H9 (cell line): Measurements from ENCODE around the gene RNF41. TPM values are rescaled to one million over a fixed set of nuclear protein-coding genes. Genes with fewer than 3 reads are reported as not detected.

Experiments
- DNase-seq: peaks from one replicate; pipeline ENCODE4 v3.0.0-alpha.2; 2017
- H2AFZ ChIP-seq: one replicate; pipeline ENCODE4 v1.6.1; 2013; ENCODE audit warnings: mild to moderate bottlenecking, low read length, control low read depth, moderate library complexity
- H2AK5ac ChIP-seq: 2 replicates; pipeline ENCODE4 v1.6.1; 2013; ENCODE audit warnings: low read length, control low read depth, mixed read lengths; ENCODE audit not compliant: insufficient read length
- H2BK120ac ChIP-seq: one replicate; pipeline ENCODE4 v1.6.1; 2013; ENCODE audit warnings: low read depth, mild to moderate bottlenecking, low read length, control low read depth, inconsistent platforms; ENCODE audit not compliant: poor library complexity, severe bottlenecking
- H2BK12ac ChIP-seq: 2 replicates; pipeline ENCODE4 v1.6.1; 2013; ENCODE audit warnings: low read length, control low read depth, mixed read lengths, low read depth; ENCODE audit not compliant: insufficient read length
- H2BK15ac ChIP-seq: 2 replicates; pipeline ENCODE4 v1.6.1; 2013; ENCODE audit warnings: low read depth, low read length, control low read depth
- H2BK20ac ChIP-seq: one replicate; pipeline ENCODE4 v1.6.1; 2013; ENCODE audit warnings: low read depth, mild to moderate bottlenecking, low read length, control low read depth, inconsistent platforms; ENCODE audit not compliant: poor library complexity, severe bottlenecking
- H2BK5ac ChIP-seq: 2 replicates; pipeline ENCODE4 v1.6.1; 2013; ENCODE audit warnings: low read length, control low read depth, mixed read lengths; ENCODE audit not compliant: insufficient read length
- H3K14ac ChIP-seq: 2 replicates; pipeline ENCODE4 v1.6.1; 2013; ENCODE audit warnings: low read length, control low read depth; ENCODE audit not compliant: insufficient read depth
- H3K18ac ChIP-seq: 2 replicates; pipeline ENCODE4 v1.6.1; 2013; ENCODE audit warnings: low read depth, mild to moderate bottlenecking, mixed read lengths, low read length, control low read depth; ENCODE audit not compliant: insufficient read length
- H3K23ac ChIP-seq: 2 replicates; pipeline ENCODE4 v1.6.1; 2013; ENCODE audit warnings: low read length, control low read depth, mixed read lengths, low read depth; ENCODE audit not compliant: insufficient read length
- H3K23me2 ChIP-seq: 2 replicates; pipeline ENCODE4 v1.6.1; 2013; ENCODE audit warnings: low read depth, mild to moderate bottlenecking, mixed read lengths, low read length, control low read depth; ENCODE audit not compliant: insufficient read length, poor library complexity, severe bottlenecking
- H3K27ac ChIP-seq: 2 replicates; pipeline ENCODE4 v1.5.1; 2013; ENCODE audit warnings: low read length, control low read depth, mixed read lengths, low read depth; ENCODE audit not compliant: insufficient read length
- H3K27me3 ChIP-seq: 2 replicates; pipeline ENCODE4 v1.6.1; 2013; ENCODE audit warnings: low read length, control low read depth, inconsistent platforms; ENCODE audit not compliant: insufficient read depth
- H3K4ac ChIP-seq: 2 replicates; pipeline ENCODE4 v1.6.1; 2013; ENCODE audit warnings: low read depth, mild to moderate bottlenecking, control low read depth, inconsistent platforms, low read length, moderate library complexity
- H3K4me1 ChIP-seq: 2 replicates; pipeline ENCODE4 v1.6.1; 2013; ENCODE audit warnings: low read length, control low read depth, inconsistent platforms; ENCODE audit not compliant: insufficient read depth
- H3K4me2 ChIP-seq: 2 replicates; pipeline ENCODE4 v1.6.1; 2013; ENCODE audit warnings: low read length, control low read depth, mixed read lengths; ENCODE audit not compliant: insufficient read length, insufficient read depth
- H3K56ac ChIP-seq: 2 replicates; pipeline ENCODE4 v1.6.1; 2013; ENCODE audit warnings: low read depth, mild to moderate bottlenecking, mixed read lengths, low read length, control low read depth; ENCODE audit not compliant: insufficient read length
- H3K79me1 ChIP-seq: 2 replicates; pipeline ENCODE4 v1.6.1; 2013; ENCODE audit warnings: low read depth, mild to moderate bottlenecking, moderate library complexity, low read length, control low read depth, inconsistent platforms; ENCODE audit not compliant: insufficient read depth, poor library complexity, severe bottlenecking
- H3K79me2 ChIP-seq: 2 replicates; pipeline ENCODE4 v1.6.1; 2013; ENCODE audit warnings: low read length, control low read depth, inconsistent platforms; ENCODE audit not compliant: insufficient read depth
- H3K9ac ChIP-seq: 2 replicates; pipeline ENCODE4 v1.6.1; 2013; ENCODE audit warnings: low read length, control low read depth, mixed read lengths; ENCODE audit not compliant: insufficient read length; ENCODE audit errors: extremely low read depth
- H3K9me3 ChIP-seq: one replicate; pipeline ENCODE4 v1.6.1; 2013; ENCODE audit warnings: low read depth, low read length, inconsistent platforms; ENCODE audit not compliant: control insufficient read depth
- H3T11ph ChIP-seq: one replicate; pipeline ENCODE4 v1.6.1; 2013; ENCODE audit warnings: mild to moderate bottlenecking, low read length, control low read depth, inconsistent platforms
- H4K20me1 ChIP-seq: one replicate; pipeline ENCODE4 v1.6.1; 2013; ENCODE audit not compliant: control insufficient read depth, insufficient read length, insufficient read depth
- H4K5ac ChIP-seq: 2 replicates; pipeline ENCODE4 v1.6.1; 2013; ENCODE audit warnings: low read depth, mild to moderate bottlenecking, mixed read lengths, low read length, control low read depth; ENCODE audit not compliant: insufficient read length
- H4K8ac ChIP-seq: replicated peaks from 2 replicates; pipeline ENCODE4 v1.6.1; 2013; ENCODE audit warnings: low read length, control low read depth, mixed read lengths, low read depth; ENCODE audit not compliant: insufficient read length
- H4K91ac ChIP-seq: 2 replicates; pipeline ENCODE4 v1.6.1; 2013; ENCODE audit warnings: low read depth, mild to moderate bottlenecking, moderate library complexity, mixed read lengths, low read length, control low read depth; ENCODE audit not compliant: insufficient read length
- H3K27ac Mint-ChIP-seq, 3 experiments: 2 replicates in 2 of 3; 3 replicates in 1 of 3; pipeline ENCODE4 v1.8.0; 2020 to 2021; ENCODE audit warnings: mixed read lengths in 3 of 3, mild to moderate bottlenecking in 1 of 3, moderate library complexity in 1 of 3
- H3K27me3 Mint-ChIP-seq: 2 replicates; pipeline ENCODE4 v1.8.0; 2021; ENCODE audit warnings: low read depth, mild to moderate bottlenecking, moderate library complexity, mixed read lengths
- H3K36me3 Mint-ChIP-seq, 3 experiments: 2 replicates in 2 of 3; 3 replicates in 1 of 3; pipeline ENCODE4 v1.8.0; 2020 to 2021; ENCODE audit warnings: low read depth in 3 of 3, mixed read lengths in 3 of 3; ENCODE audit not compliant: insufficient read depth in 1 of 3
- H3K4me1 Mint-ChIP-seq, 2 experiments: 2 replicates each; pipeline ENCODE4 v1.8.0; 2020; ENCODE audit warnings: mixed read lengths in 2 of 2
- H3K4me3 Mint-ChIP-seq, 2 experiments: 2 replicates in 1 of 2; 3 replicates in 1 of 2; pipeline ENCODE4 v1.8.0; 2020 to 2021; ENCODE audit warnings: mild to moderate bottlenecking in 2 of 2, mixed read lengths in 2 of 2, moderate library complexity in 1 of 2
- H3K9me3 Mint-ChIP-seq, 2 experiments: 2 replicates in 1 of 2; 3 replicates in 1 of 2; pipeline ENCODE4 v1.8.0; 2020; ENCODE audit warnings: mild to moderate bottlenecking in 2 of 2, mixed read lengths in 2 of 2, moderate library complexity in 1 of 2
- WGBS: extraction: QIAGEN DNeasy Blood & Tissue Kit; methylation state at CpG from one replicate; pipeline ENCODE4 v1.1.7; 2013; ENCODE audit warnings: missing lambda C conversion rate, low lambda C conversion rate, mixed read lengths; ENCODE audit not compliant: insufficient read length; ENCODE audit errors: extremely low coverage; 5-methylcytosine and 5-hydroxymethylcytosine counted together
- total RNA-seq: library from RNA; stranded (reverse); gene quantifications from 2 replicates; pipeline ENCODE4 v1.2.1, GENCODE V29; 2021
- TF ChIP-seq, protein P1 (sequence below): fragments of 200-600 bp; sonication (generic); conservative IDR thresholded peaks from 3 replicates; pipeline ENCODE4 v1.8.0; 2021; ENCODE audit warnings: antibody characterized with exemption, mild to moderate bottlenecking

The RNF41 gene
- total RNA-seq, 1 experiment from 2014 or later, result 60.8 TPM

DNA sequence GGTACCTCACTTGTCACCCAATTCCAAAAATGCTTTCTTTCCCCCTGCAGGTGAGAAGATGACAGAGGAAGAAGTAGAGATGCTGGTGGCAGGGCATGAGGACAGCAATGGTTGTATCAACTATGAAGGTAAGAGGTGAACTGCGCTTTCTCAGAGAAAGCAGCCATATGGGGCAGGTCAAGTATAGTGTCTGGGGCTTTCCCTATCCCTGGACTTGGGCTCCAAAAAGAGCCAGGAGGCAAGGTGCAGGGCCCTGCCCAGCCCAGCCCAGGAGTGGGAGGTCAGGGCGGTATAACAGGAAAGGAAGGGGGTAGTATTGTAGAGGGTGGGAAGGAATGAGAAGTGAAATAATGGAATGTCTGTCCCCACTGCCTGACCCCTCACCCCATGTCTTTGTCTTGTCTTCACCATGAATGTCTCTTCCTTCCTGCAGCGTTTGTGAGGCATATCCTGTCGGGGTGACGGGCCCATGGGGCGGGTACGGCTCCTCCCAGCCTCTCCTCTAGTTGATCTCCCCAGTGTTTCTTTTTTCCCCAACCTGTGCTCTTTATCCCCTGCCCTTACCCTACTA lies 61.4 kb downstream of the RNF41 start:
- H3K79me1 ChIP-seq, result peaks cover 2% of the 10 kb centered on the region
- Mint-ChIP-seq H3K36me3 (peaks cover 64 to 82% (median 72%) of the 10 kb centered on the region in 3 experiments), H3K4me1 (peaks cover 46 to 64% of the 10 kb centered on the region in 2 experiments), H3K27me3 (peaks cover 10% of the 10 kb centered on the region; the same call in 1 of the 2 replicates), H3K9me3 (peaks cover 0 to 4% of the 10 kb centered on the region in 2 experiments; a peak in 3 of 5 replicates), H3K4me3 (peak overlapping the region; percentile 93 to 96), H3K27ac (peak overlapping the region in 2 of 3 experiments; percentile 96 to 97; a peak in 4 of 7 replicates)
- no peak overlapping the region for H2BK15ac ChIP-seq
- no peak overlapping the region for H3K14ac ChIP-seq
- H3K18ac ChIP-seq, result no peak overlapping the region
- WGBS, result no CpG with 5 or more reads among the region's 7 CpGs
- H2BK12ac ChIP-seq, result no peak overlapping the region
- no peak overlapping the region for H4K91ac ChIP-seq
- H4K5ac ChIP-seq, result no peak overlapping the region
- no peaks in the 10 kb centered on the region for H3K27me3 ChIP-seq
- H4K8ac ChIP-seq, result no peak overlapping the region
- no peak overlapping the region for H2BK120ac ChIP-seq
- H3K4ac ChIP-seq, result no peak overlapping the region
- no peak overlapping the region for H3T11ph ChIP-seq
- H3K56ac ChIP-seq, result no peak overlapping the region
- H3K23me2 ChIP-seq, result peaks cover 15% of the 10 kb centered on the region
- H3K27ac ChIP-seq, result no peak overlapping the region
- peaks cover 3% of the 10 kb centered on the region; the same call in 1 of the 2 replicates for H3K79me2 ChIP-seq
- peak overlapping the region; percentile 80 for H3K4me2 ChIP-seq
- H2BK5ac ChIP-seq, result no peak overlapping the region
- H2AFZ ChIP-seq, result no peak overlapping the region
- H3K23ac ChIP-seq, result no peak overlapping the region
- no peaks in the 10 kb centered on the region for H4K20me1 ChIP-seq
- no peak for DNase-seq
- TF ChIP-seq, protein P1, sequence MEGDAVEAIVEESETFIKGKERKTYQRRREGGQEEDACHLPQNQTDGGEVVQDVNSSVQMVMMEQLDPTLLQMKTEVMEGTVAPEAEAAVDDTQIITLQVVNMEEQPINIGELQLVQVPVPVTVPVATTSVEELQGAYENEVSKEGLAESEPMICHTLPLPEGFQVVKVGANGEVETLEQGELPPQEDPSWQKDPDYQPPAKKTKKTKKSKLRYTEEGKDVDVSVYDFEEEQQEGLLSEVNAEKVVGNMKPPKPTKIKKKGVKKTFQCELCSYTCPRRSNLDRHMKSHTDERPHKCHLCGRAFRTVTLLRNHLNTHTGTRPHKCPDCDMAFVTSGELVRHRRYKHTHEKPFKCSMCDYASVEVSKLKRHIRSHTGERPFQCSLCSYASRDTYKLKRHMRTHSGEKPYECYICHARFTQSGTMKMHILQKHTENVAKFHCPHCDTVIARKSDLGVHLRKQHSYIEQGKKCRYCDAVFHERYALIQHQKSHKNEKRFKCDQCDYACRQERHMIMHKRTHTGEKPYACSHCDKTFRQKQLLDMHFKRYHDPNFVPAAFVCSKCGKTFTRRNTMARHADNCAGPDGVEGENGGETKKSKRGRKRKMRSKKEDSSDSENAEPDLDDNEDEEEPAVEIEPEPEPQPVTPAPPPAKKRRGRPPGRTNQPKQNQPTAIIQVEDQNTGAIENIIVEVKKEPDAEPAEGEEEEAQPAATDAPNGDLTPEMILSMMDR, result no peak
- peak overlapping the region; percentile 98 for H3K9ac ChIP-seq
- no peak overlapping the region for H2BK20ac ChIP-seq
- no peak overlapping the region for H2AK5ac ChIP-seq
- H3K9me3 ChIP-seq, result no peaks in the 10 kb centered on the region
- peaks cover 5% of the 10 kb centered on the region; the same call in 1 of the 2 replicates for H3K4me1 ChIP-seq
